Liver (tissue), 9 donors: Measurements from ENCODE around the gene INTS15. TPM values are rescaled to one million over a fixed set of nuclear protein-coding genes. Genes with fewer than 3 reads are reported as not detected.
A peak's percentile ranks its signal among the peaks of the same experiment; 100 is the strongest.

Source experiments
- DNase-seq: peaks from one replicate; pipeline ENCODE4 v3.0.0-alpha.2; 2017; ENCODE audit warnings: low spot score
- H3K27ac ChIP-seq, 2 donors: one replicate each; pipeline ENCODE4 v1.7.0; 2013; ENCODE audit warnings: inconsistent platforms in 2 of 2, low read length in 2 of 2, control low read depth in 1 of 2, low read depth in 1 of 2, mild to moderate bottlenecking in 1 of 2
- H3K27me3 ChIP-seq, 4 donors: one replicate each; pipeline versions ENCODE4 v1.6.1 to v1.7.0; 2013; ENCODE audit warnings: low read length in 3 of 4, inconsistent platforms in 1 of 4, mild to moderate bottlenecking in 1 of 4, moderate library complexity in 1 of 4; ENCODE audit not compliant: control insufficient read depth in 4 of 4, insufficient read depth in 4 of 4
- H3K36me3 ChIP-seq, 4 donors: one replicate each; pipeline versions ENCODE4 v1.6.1 to v1.7.0; 2013; ENCODE audit warnings: low read length in 3 of 4, mild to moderate bottlenecking in 3 of 4, low read depth in 1 of 4, moderate library complexity in 1 of 4; ENCODE audit not compliant: control insufficient read depth in 4 of 4, insufficient read depth in 3 of 4
- H3K4me1 ChIP-seq, 4 donors: one replicate each; pipeline versions ENCODE4 v1.6.1 to v1.7.0; 2013; ENCODE audit warnings: low read length in 3 of 4, mild to moderate bottlenecking in 3 of 4, moderate library complexity in 1 of 4; ENCODE audit not compliant: control insufficient read depth in 4 of 4, insufficient read depth in 4 of 4
- H3K4me3 ChIP-seq, 3 donors: one replicate each; pipeline versions ENCODE4 v1.6.1 to v1.7.0; 2013; ENCODE audit warnings: low read length in 3 of 3, control low read depth in 1 of 3, low read depth in 1 of 3, mild to moderate bottlenecking in 1 of 3
- H3K9ac ChIP-seq, 2 donors: one replicate each; pipeline ENCODE4 v1.7.0; 2013; ENCODE audit warnings: low read length in 2 of 2, mild to moderate bottlenecking in 2 of 2, moderate library complexity in 2 of 2, control low read depth in 1 of 2, low read depth in 1 of 2
- H3K9me3 ChIP-seq, 4 donors: one replicate each; pipeline versions ENCODE4 v1.6.1 to v1.7.0; 2013; ENCODE audit warnings: low read length in 3 of 4; ENCODE audit not compliant: control insufficient read depth in 4 of 4
- HNF4A ChIP-seq, 2 donors: conservative IDR thresholded peaks; 2 replicates each; pipeline ENCODE4 v1.6.1; 2016; ENCODE audit warnings: antibody characterized with exemption in 2 of 2, mild to moderate bottlenecking in 2 of 2
- NR2F2 ChIP-seq: IDR thresholded peaks from 2 replicates; pipeline ENCODE4 v1.6.1; 2016; ENCODE audit warnings: antibody characterized with exemption
- RAD21 ChIP-seq, 2 donors: IDR thresholded peaks; 2 replicates each; pipeline ENCODE4 v1.6.1; 2016; ENCODE audit warnings: antibody characterized with exemption in 2 of 2, mild to moderate bottlenecking in 2 of 2
- RXRA ChIP-seq, 2 donors: IDR thresholded peaks; 2 replicates each; pipeline ENCODE4 v1.6.1; 2017 to 2018; ENCODE audit warnings: antibody characterized with exemption in 2 of 2, mild to moderate bottlenecking in 1 of 2
- TAF1 ChIP-seq: conservative IDR thresholded peaks from 2 replicates; pipeline ENCODE4 v1.6.1; 2016; ENCODE audit warnings: antibody characterized with exemption, mild to moderate bottlenecking
- WGBS: extraction: QIAGEN DNeasy Blood & Tissue Kit; methylation state at CpG from one replicate; pipeline ENCODE4 v1.1.7; 2013; 5-methylcytosine and 5-hydroxymethylcytosine counted together
- polyA plus RNA-seq, 2 donors: library from polyadenylated mRNA; stranded (reverse) in 1 of 2; unstranded in 1 of 2; fragments of 200-250 nt in 1 of 2; fragments of >200 nt in 1 of 2; fragmentation: Nextera tagmentation in 1 of 2; extraction: Ambion mirVana in 1 of 2; gene quantifications; one replicate each; pipeline versions ENCODE4 v1.2.1 to v1.2.3, GENCODE V29; 2013 to 2015
- total RNA-seq, 2 donors: library from RNA; depleted of rRNA; stranded (reverse); fragments of >200 nt; gene quantifications; one replicate each; pipeline ENCODE4 v1.2.3, GENCODE V29; 2014
- TF ChIP-seq, protein P1 (sequence below): IDR thresholded peaks from 2 replicates; pipeline ENCODE4 v1.6.1; 2016; ENCODE audit warnings: antibody characterized with exemption
- TF ChIP-seq, protein P2 (sequence below): IDR thresholded peaks from 2 replicates; pipeline ENCODE4 v1.6.1; 2016; ENCODE audit warnings: antibody characterized with exemption
- TF ChIP-seq, protein P3 (sequence below): fragments of 150-350 bp; IDR thresholded peaks from 2 replicates; pipeline ENCODE4 v1.5.1; 2017; ENCODE audit warnings: improper control_type of control experiment, low read depth, low read length; ENCODE audit not compliant: missing input control
- donor health status: healthy.
- donor health status: healthy.
- donor health status: healthy.
- donor health status: healthy.
- donor health status: healthy.

The INTS15 gene
- total and polyA plus RNA-seq, 4 donors: 5.2 to 10.4 (median 8.2) TPM

DNA sequence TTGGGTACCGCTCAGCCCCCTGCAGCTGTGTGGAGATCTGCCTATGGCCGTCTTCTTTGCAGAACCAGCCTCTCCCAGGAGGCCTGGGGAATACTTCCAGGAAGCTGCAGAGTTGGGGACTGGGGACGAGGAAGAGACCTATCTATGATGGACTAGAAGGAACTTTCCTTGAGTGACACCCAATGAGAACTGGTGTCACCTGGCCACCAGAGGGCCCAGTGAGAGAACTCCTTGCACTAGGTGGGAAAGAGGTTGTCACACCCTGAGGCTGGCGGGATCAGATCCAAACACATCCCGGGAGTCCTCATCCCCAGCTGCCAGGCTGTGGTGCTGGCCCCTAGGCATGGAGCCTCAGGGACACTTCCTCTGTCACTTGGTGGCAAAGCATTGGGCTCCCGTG is 33.6 kb upstream of the INTS15 start:
- H3K9ac ChIP-seq: no peak overlapping the region
- 63% methylated on average over 6 of the region's 6 CpGs for WGBS

GRCh38 chr7:6558837-6559236 is 31.0 kb upstream of the INTS15 start:
- TF ChIP-seq RAD21 (IDR thresholded peaks at IDR 0.05) (peak; percentile 22 to 52), RXRA (IDR thresholded peaks at IDR 0.05) (no peak), TAF1 (no peak), NR2F2 (no peak), HNF4A (conservative IDR thresholded peaks at IDR 0.05) (no peak)
- TF ChIP-seq, protein P1, sequence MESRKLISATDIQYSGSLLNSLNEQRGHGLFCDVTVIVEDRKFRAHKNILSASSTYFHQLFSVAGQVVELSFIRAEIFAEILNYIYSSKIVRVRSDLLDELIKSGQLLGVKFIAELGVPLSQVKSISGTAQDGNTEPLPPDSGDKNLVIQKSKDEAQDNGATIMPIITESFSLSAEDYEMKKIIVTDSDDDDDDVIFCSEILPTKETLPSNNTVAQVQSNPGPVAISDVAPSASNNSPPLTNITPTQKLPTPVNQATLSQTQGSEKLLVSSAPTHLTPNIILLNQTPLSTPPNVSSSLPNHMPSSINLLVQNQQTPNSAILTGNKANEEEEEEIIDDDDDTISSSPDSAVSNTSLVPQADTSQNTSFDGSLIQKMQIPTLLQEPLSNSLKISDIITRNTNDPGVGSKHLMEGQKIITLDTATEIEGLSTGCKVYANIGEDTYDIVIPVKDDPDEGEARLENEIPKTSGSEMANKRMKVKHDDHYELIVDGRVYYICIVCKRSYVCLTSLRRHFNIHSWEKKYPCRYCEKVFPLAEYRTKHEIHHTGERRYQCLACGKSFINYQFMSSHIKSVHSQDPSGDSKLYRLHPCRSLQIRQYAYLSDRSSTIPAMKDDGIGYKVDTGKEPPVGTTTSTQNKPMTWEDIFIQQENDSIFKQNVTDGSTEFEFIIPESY: no peak
- TF ChIP-seq, protein P2, sequence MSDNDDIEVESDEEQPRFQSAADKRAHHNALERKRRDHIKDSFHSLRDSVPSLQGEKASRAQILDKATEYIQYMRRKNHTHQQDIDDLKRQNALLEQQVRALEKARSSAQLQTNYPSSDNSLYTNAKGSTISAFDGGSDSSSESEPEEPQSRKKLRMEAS: no peak
- TF ChIP-seq, protein P3, sequence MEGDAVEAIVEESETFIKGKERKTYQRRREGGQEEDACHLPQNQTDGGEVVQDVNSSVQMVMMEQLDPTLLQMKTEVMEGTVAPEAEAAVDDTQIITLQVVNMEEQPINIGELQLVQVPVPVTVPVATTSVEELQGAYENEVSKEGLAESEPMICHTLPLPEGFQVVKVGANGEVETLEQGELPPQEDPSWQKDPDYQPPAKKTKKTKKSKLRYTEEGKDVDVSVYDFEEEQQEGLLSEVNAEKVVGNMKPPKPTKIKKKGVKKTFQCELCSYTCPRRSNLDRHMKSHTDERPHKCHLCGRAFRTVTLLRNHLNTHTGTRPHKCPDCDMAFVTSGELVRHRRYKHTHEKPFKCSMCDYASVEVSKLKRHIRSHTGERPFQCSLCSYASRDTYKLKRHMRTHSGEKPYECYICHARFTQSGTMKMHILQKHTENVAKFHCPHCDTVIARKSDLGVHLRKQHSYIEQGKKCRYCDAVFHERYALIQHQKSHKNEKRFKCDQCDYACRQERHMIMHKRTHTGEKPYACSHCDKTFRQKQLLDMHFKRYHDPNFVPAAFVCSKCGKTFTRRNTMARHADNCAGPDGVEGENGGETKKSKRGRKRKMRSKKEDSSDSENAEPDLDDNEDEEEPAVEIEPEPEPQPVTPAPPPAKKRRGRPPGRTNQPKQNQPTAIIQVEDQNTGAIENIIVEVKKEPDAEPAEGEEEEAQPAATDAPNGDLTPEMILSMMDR: peak; percentile 24
- no peak overlapping the region for H3K27ac ChIP-seq
- peaks cover 0 to 2% (median 0%) of the 10 kb centered on the region in 4 donors for H3K4me1 ChIP-seq
- H3K27me3 ChIP-seq: no peaks in the 10 kb centered on the region
- H3K9me3 ChIP-seq: no peaks in the 10 kb centered on the region
- no peak overlapping the region for H3K4me3 ChIP-seq
- 52% methylated on average over 6 of the region's 6 CpGs for WGBS
- no peaks in the 10 kb centered on the region for H3K36me3 ChIP-seq
- no peak for DNase-seq
- H3K9ac ChIP-seq: no peak overlapping the region

More for the DNA sequence above, 33.6 kb upstream of the INTS15 start:
- Histone ChIP-seq H3K36me3 (no peaks in the 10 kb centered on the region), H3K9me3 (no peaks in the 10 kb centered on the region), H3K27ac (no peak overlapping the region), H3K4me1 (peaks cover 0 to 2% (median 0%) of the 10 kb centered on the region in 4 donors), H3K4me3 (no peak overlapping the region), H3K27me3 (no peaks in the 10 kb centered on the region)
- DNase-seq: no peak
- TF ChIP-seq RAD21 (IDR thresholded peaks at IDR 0.05) (peak in 1 of 2 donors; percentile 41), RXRA (IDR thresholded peaks at IDR 0.05) (no peak)

- 40% methylated on average over 3 of the region's 3 CpGs for WGBS
- Histone ChIP-seq H3K4me1 (peaks cover 0 to 2% (median 0%) of the 10 kb centered on the region in 4 donors), H3K27me3 (no peaks in the 10 kb centered on the region), H3K9me3 (no peaks in the 10 kb centered on the region), H3K4me3 (no peak overlapping the region), H3K9ac (no peak overlapping the region), H3K36me3 (no peaks in the 10 kb centered on the region), H3K27ac (no peak overlapping the region)
- no peak for DNase-seq
- TF ChIP-seq, protein P1: no peak
- TF ChIP-seq RXRA (IDR thresholded peaks at IDR 0.05): no peak
Observed at GRCh38 chr7:6559896-6560295, 29.9 kb upstream of the INTS15 start.
